NCI-H748 (cell line): Measurements from ENCODE around the gene NAPEPLD.
"Not testable (repeated sequence)": the region's sequence is repeated elsewhere in the genome, so short reads cannot be mapped to it uniquely, and the experiment has no call there.

Source experiments
- DNase-seq: peaks from one replicate; lab custom pipeline; 2025; ENCODE audit not compliant: unreplicated experiment; lab: John Stamatoyannopoulos, UW

The NAPEPLD gene

GRCh38 chr7:103114576-103115008, 34.3 kb downstream of the NAPEPLD start:
- DNase-seq = no peak

GRCh38 chr7:103113164-103113563, 35.7 kb downstream of the NAPEPLD start:
- no peak for DNase-seq

GRCh38 chr7:103106703-103107070, 42.2 kb downstream of the NAPEPLD start:
- DNase-seq = not testable (repeated sequence)

GRCh38 chr7:103106005-103106702, 42.7 kb downstream of the NAPEPLD start:
- peak; percentile 3 for DNase-seq

- no peak for DNase-seq
Observed at GRCh38 chr7:103101543-103101942, 47.4 kb downstream of the NAPEPLD start.

- DNase-seq = no peak
Observed at GRCh38 chr7:103100348-103100747, 48.6 kb downstream of the NAPEPLD start.

GRCh38 chr7:103097041-103097440, 51.9 kb downstream of the NAPEPLD start:
- no peak for DNase-seq

- DNase-seq = not testable (repeated sequence)
Observed at GRCh38 chr7:103095558-103095957, 53.3 kb downstream of the NAPEPLD start.

- no peak for DNase-seq
Observed at GRCh38 chr7:103094102-103094501, 54.8 kb downstream of the NAPEPLD start.

GRCh38 chr7:103093429-103093828, 55.5 kb downstream of the NAPEPLD start:
- DNase-seq = no peak

GRCh38 chr7:103092321-103092720, 56.6 kb downstream of the NAPEPLD start:
- not testable (repeated sequence) for DNase-seq

GRCh38 chr7:103083210-103083609, 65.7 kb downstream of the NAPEPLD start:
- no peak for DNase-seq

GRCh38 chr7:103082497-103082896, 66.4 kb downstream of the NAPEPLD start:
- DNase-seq = no peak

- DNase-seq = no peak
Observed at GRCh38 chr7:103080923-103081322, 68.0 kb downstream of the NAPEPLD start.

GRCh38 chr7:103079836-103080235, 69.1 kb downstream of the NAPEPLD start:
- no peak for DNase-seq

GRCh38 chr7:103078226-103078625, 70.7 kb downstream of the NAPEPLD start:
- not testable (repeated sequence) for DNase-seq

GRCh38 chr7:103077318-103077717, 71.6 kb downstream of the NAPEPLD start:
- no peak for DNase-seq

GRCh38 chr7:103076764-103077163, 72.1 kb downstream of the NAPEPLD start:
- DNase-seq = no peak

GRCh38 chr7:103075337-103075918, 73.5 kb downstream of the NAPEPLD start:
- DNase-seq = peak; percentile 76

GRCh38 chr7:103074519-103075336, 74.2 kb downstream of the NAPEPLD start, which contains the start of the genes ARMC10 and FBXL13:
ARMC10 (plus strand) TSS chr7:103075140; CDS start chr7:103075273, 133 bp downstream.
FBXL13 (minus strand) TSS chr7:103074796.
- peak; percentile 93 for DNase-seq

GRCh38 chr7:103073989-103074518, 74.8 kb downstream of the NAPEPLD start:
- peak; percentile 49 for DNase-seq
